HG03575 (cell line): ENCODE results near the gene KDM4C.

Experiments used
- ATAC-seq: cut with Tn5 transposase; IDR thresholded peaks from one replicate; pipeline ENCODE4 v1.9.1; 2021; ENCODE audit not compliant: unreplicated experiment, insufficient number of reproducible peaks, low FRiP score; ENCODE audit errors: extremely low read depth

Gene KDM4C

DNA sequence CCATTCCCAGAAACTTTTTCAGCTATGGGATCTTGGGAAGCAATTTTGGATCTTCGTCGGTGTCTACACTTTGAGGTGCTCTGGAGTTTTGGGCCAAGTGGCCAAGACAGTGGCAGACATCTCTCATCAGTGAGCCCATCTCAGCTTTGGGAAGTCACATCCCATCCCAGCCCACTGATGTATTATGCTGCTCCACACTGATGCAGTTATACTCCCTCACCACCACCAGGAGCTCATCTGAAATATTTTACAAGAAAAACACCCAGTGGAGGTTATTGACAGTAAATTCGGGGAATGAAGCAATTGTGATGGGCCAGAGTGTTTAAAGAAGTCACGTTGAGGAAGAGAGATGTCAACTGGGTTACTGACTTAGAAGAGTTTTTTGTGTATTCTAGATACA, 378.0 kb downstream of the KDM4C start:
- ATAC-seq: no peak

DNA sequence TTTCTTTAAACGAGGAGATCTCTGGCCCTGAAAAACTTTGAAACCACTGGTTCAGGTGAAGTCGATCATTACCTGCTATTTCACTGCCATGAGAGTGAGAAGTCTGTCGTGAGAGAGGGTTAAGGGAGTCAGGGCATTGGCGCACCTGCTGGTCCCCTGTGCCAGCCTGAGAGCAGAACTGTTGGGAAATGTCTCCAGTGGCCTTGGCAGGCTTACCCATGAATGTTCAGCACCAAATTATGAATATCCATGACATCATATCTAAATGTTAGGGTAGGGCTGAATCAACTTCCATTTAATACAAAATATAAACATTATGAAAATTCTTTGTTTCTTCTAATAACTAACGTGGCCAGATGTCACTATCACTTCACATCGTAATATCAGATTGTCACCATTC, 379.3 kb downstream of the KDM4C start:
- no peak for ATAC-seq

DNA sequence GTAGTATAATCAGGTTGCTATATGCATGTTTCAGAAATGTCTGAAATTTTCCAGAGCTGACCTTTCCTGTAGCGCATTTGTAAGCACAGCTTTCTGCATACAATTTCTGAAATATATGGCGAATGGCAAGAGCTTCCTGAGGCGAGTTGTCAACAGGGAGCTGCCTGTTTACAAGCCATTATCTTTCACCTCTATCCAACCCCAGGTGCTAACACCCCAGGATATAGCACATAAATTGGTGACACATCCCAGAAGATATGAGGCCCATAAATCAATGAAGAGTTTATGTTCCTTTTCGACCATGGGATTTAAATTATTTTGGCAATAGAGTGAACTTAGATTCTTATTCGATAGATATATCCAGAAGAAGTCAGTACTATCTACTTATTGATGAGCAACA, 379.8 kb downstream of the KDM4C start:
- ATAC-seq: no peak

DNA sequence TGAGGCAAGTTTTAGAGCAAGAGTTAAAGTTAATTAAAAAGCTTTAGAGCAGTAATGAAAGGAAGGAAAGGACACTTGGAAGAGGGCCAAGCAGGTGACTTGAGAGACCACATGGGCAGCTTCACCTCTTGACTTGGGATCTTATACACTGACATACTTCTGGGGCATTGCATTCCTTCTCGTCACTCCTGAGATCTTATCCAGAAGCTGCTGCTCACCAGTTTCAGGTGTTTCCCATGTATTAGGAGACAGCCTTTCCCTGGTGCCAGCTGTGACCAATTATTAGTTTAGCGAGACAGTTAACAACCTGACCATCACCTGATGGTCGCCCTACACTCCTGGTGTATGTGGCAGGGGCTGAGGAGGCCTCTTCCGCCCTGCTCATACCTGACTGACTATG, 382.1 kb downstream of the KDM4C start:
- no peak for ATAC-seq

DNA sequence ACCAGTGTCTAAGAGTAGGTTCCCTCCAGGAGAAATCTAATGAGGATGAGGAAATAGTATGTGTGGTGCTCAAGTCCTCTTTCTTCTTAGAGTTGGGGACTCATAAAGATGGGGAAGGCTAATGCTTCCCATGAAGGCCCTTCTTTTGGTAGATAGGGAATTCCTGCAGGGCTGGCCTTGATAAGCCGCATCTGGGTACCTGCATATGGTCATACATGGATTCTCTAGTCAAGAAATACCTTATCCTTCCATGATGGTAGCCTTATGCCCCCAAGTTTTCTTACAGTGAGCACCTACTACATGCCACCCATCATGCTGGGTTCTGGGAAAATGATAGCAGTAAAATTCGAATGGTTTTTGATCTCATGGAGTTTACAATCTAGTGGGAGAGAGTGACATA, 382.6 kb downstream of the KDM4C start:
- no peak for ATAC-seq

DNA sequence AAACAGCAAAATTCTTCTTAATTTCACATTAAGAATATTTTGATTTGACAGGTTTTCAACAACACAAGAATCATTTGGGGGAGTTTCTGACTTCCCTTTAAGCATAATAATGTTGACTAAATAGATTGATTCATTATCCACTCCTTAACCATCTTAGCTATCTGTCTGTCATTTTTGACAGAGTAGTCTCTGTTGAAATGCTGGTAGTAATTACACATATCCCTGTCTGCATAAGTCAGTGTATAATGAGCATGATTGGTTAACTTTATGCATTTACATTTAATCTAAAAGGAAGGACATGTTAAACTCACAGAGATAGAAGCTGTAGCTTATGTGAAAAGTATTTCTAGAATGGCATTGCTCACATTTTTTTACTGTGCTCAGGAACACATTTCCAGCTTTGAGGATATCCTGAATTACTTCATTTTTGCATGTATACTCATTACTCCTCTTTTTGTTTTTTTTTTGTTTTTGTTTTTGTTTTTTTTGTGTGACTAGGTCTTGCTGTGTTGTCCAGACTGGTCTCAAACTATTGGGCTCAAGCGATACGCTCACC, 385.9 kb downstream of the KDM4C start:
- ATAC-seq: no peak

DNA sequence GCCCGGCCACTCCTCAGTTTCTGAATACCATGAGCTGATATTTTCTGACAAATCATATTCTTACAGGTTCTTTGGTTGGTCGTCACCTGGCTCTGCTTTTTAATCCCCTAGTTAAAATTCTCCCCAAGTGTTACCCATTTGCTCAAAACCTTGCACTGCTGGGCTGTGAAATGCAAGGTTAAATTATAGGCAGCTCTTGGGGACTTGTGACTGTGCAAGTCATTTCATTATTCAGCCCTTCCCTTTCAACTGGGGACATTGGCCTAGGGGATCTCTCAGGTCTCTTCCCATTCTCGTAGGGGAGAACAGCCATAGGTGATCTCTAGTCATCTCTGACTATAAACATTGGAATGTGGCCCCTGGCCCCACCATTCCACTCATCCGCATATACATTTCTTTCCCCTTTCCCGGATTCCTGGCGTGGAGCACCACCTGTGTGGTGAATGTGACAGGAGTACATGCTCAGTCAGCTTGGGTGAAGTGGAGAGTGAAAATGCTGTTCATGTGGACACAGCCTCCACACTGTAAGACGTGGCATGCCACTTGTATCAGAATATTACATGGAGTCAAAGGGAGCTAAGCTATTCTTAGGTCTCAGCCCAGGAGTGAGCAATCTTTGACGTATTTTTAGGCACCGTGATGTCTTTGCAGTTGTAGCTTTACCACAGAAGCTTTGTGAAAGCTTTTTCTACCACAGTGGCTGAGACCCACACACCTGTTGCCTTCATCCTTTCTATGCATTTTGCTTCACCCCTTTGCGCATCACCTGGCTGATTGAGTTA, 386.7 kb downstream of the KDM4C start:
- no peak for ATAC-seq

DNA sequence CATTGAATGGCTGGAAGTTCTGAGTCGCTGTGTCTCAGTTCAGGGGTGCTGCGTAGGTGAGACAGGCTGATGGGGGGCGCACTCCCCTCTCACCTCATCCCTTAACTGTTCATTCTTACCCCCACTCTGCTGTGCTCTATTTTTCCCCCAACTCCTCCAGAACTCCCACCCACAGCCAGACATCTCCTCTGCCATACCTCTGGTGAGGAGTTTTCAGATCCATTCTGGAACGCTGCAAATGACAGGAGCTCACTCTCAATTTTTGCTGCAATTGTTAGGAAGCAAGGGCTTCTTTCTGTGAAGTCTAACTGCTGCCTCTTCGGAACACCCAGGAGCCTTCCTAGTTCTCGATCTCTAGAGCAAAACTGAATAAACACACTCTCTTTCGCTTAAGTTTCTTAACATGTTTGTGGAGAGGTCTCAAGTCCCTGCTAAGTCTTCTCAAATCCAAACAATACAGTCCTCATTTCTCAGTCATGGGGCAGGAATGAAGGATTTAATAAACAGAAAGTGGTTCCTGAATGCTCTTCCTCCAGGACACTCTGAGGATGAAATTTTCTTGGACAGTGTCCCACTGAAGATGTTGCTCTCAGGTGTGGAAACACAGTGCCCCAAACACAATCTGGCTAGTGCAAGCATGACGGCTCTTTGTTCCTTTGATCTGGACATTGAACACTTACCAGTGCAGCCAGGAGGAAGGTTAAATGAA, 387.7 kb downstream of the KDM4C start:
- ATAC-seq: no peak

DNA sequence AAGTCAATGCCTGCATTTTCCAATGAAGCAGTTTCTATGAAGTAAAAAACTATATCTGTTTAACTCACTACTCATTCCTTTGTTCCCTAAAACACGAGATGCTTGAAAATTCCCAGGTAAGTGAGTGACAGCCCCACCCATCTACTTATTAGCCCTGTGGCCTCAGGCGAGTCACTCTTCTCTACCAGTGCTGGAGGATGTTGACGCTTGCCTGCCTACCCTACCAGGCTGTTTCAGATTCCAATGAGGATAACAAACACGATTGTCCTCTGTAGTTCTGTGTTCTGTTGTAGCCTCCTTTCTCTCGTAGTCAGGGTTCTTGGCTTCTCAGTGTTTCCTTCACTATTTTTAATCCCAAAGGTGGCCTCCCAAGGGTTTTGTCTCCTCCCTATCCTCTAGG, 388.8 kb downstream of the KDM4C start:
- no peak for ATAC-seq

DNA sequence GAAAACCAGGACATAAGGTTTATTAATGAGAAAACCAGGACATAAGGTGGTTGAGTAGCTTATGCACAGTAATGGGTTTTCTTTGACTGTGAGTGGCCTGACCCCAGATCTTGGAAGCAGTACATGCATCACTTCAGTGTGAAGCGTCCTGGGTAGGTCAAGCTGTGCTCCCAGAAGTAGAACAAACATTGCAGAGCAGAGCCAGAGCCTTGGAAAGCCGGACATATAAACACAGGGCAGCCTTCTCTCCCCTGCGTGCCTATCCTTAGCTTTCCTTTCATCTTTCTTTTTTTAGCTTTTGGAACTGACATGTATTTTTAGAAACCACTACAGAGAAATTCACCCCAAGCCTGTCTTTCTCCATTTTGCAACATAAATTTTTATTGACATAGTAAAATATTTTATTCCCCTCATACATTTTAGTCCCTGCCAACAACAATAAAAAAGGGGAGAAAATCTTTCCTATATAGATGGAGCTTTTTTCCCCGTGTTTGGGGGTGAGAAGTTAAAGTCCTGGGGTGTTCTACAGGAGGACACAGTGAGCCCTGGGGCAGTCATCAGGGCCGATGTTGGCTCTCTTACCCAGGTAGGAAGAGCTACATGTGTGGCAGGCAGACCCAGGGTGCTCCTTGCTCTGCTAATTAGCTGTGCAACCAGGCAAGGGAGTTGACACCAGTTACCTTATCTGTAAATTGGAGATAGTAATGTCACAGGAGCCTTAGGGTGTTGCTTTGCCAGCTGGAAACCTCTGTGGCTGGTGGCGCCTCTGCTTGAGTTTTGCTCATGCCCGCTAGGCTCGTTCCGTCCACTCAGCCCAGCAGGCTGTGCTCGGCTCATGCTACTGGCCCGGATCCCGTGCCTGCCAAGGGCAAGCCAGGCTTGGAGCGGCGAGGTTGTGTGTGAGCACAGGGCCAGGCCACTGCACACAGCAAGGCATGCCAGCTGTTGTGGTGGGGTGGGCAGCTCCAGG, 389.6 kb downstream of the KDM4C start:
- ATAC-seq: no peak

DNA sequence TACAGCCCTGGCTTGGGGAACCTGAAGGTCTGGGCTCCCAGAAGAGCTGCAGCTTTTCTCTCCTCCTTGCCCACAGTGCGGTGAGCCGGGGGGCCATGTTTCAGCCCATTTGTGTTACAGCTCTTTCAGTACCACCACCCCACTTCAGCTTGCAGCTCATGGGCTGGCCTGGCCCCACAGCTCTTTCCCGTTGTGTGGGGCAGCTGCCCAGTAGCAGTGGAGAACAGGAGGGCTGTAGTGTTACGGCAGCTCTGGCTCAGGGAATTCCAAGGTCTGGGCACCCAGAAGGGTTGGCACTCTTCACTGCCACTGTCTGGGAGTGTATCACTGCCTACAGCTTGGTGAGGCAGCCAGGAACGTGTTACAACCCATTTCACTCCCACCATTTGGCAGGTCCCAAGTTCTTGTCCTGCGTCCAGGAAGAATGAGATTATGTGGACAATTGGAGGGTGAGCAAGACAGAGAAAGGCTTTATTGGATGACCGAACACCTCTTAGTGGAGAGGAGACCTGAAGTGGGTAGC, 390.5 kb downstream of the KDM4C start:
- ATAC-seq: no peak

DNA sequence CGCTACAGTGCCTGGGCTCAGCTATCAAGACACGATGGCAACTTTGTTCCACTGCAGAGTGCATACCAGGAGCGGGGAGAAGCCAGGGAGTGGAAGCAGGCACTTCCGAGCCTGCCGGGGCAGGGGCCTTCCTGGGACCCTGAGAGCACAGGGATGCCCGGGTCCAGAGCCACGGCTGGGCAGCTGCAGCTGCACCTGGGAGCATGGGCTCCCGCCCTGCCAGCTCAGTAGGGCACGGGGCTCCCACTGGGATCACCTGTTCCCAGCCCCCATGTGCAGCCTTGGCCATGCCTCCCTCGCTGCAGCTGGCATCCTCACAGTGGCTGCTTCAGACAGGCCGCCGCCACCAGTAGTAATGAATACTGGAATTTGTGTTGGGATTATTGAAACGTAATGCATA, 391.5 kb downstream of the KDM4C start:
- ATAC-seq: no peak

DNA sequence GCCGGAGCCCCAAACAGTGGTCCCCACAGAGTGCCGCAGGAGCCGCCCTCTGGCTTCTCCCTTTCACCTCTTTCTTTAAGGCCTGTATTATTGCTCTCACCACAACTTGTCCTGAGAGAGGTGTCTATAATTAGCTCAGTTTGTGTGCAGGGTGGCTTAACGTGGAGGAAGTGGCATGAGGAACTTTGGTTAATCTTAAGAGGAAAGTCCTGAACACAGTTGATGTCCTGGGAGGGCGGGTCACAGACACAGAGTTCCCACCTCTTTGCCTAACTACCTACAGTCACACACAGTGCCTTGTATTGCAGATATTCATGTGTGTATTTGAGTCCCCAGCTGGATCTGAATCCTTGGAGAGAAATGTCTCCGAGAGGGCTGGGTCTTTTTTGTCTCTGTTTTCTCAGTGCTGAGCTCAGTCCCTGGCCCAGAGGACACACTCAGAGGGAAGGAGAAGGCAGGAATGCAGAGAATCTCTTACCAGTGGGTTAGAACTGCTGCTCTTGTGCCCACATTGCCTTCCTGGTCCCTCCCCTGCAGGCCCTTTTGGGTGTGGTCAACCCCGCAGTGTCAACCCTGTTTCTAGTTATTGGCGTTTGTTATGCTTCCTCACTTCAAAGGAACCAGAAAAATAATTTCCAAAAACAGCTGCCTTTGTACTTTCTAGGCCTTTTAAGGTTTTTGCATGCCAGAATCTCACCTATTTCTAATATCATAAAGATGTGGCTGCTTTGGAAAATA, 392.5 kb downstream of the KDM4C start:
- no peak for ATAC-seq

DNA sequence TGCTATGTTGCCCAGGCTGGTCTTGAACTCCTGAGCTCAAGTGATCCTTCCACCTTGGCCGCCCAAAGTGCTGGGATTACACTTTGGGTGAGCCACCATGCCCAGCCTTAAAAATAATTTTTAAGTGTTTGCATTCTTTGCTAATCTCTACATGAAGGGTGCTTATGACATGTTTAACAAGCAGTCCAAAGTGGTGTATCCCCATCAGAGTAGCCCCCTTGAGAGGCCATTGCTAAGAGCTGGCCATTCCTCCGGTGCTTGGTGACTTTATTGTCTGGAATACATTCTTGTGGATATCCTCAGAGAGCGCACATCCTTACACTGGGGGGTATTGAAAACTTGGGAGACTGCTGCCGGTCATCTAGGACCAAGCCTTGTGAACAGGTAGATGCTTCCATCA, 395.4 kb downstream of the KDM4C start:
- no peak for ATAC-seq

DNA sequence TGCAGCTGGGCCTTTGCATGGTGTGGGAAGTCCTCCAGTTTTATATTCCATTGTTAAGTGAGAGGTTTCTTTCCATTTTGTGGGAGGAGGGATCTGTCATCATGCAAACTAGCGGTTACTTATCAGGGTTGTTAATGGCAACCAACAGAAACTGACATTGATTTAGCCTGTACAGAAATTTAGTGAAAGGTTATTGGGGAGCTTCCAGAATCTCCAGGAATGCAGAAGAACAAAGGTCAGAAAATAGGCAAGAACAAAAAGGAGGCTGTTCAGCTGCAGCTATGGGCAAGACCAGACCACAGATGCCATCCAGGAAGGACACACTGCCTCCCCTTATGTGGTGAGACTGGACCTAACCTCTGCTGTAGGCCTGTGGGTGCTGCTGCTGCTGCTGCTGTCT, 395.8 kb downstream of the KDM4C start:
- ATAC-seq: no peak

DNA sequence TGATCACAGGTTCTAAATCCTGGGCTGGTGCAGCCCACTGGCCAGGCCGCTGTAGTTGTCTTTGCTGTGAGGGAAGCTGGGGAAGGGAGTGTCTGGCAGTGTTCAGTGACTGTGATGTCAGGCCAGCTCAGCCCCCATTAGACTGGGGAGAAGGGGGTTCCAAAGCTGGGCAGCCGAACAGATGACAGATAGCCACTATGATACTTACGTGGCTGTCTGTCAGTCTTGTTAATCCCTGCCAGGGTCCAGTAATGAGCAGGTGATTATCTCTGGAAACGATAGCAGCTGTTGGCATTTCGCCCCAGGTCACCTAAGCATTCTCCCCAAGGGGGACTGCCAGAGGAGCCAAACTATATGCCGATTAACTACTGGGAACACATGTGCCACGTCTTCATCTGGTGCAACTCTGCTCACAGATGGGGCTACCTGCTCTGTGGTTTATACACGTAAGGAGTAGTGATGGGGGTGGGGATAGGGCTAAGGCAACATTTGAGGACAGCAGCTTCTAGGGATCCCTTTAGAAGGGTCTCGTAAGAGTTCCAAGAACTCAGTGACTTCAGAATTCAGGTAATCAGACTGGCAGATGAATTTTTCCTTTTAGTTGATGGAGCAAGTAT, 396.3 kb downstream of the KDM4C start:
- no peak for ATAC-seq

DNA sequence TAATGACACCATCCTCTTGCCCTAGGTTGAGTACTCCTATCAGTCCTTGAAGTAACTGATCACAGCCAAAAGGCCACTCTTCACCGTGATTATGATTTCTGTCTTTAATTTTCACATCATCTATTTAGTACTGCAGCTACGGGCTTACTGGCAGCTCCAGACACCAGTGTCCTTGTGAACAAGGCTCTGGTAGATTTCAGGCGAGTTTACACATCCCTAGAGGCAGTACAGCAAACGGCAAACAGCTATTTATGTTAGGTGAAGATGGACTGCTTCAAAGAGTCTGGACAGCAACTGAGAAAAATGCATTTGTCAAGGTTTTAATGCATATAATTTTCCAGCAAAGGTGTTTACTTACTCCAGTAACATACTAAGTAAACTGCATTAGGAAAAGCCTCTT, 396.9 kb downstream of the KDM4C start:
- ATAC-seq: no peak

DNA sequence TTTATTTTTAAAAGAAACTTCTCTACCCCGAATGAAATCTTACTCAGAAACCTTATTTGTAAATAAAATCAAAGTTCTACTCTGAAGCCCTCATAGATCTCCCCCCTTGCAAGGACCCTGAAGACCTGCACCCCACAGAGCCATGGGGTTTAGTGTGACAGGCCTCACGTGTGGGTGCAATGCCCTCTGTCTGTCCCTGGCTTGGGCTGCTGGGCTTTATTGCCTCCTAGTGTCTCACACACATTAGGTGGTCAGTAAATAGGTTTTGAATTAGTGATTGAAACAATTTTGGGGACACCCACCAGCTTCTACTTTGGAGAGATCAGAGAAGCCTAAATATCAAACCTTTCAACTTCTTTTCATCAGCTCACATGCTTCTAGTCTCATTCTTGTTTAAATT, 403.7 kb downstream of the KDM4C start:
- ATAC-seq: no peak
